HFFc6 (cell line): Measurements from ENCODE around the gene FAM163B. TPM values are rescaled to one million over a fixed set of nuclear protein-coding genes. Genes with fewer than 3 reads are reported as not detected.
"Not testable (repeated sequence)": the region's sequence is repeated elsewhere in the genome, so short reads cannot be mapped to it uniquely, and the experiment has no call there.

Experiments used
- DNase-seq: peaks from one replicate; pipeline ENCODE4 v3.0.0-alpha.2; 2018
- H3K27ac Mint-ChIP-seq: 2 replicates; pipeline ENCODE4 v1.8.0; 2020; ENCODE audit warnings: mild to moderate bottlenecking, mixed read lengths
- H3K27me3 Mint-ChIP-seq: 2 replicates; pipeline ENCODE4 v1.8.0; 2021; ENCODE audit warnings: mild to moderate bottlenecking, moderate library complexity, mixed read lengths; ENCODE audit not compliant: insufficient read depth
- H3K36me3 Mint-ChIP-seq: 2 replicates; pipeline ENCODE4 v1.8.0; 2021; ENCODE audit warnings: low read depth, mixed read lengths
- H3K4me1 Mint-ChIP-seq: 2 replicates; pipeline ENCODE4 v1.8.0; 2020; ENCODE audit warnings: low read depth, mixed read lengths
- H3K4me3 Mint-ChIP-seq: 2 replicates; pipeline ENCODE4 v1.8.0; 2020; ENCODE audit warnings: mild to moderate bottlenecking, moderate library complexity, mixed read lengths
- H3K9me3 Mint-ChIP-seq: 2 replicates; pipeline ENCODE4 v1.8.0; 2020; ENCODE audit warnings: mild to moderate bottlenecking, mixed read lengths
- total RNA-seq, 6 experiments: library from RNA; stranded (reverse); fragmentation: NEBNext Ultra II Directional; extraction: Animal tissue kit (Norgen Biotek cat#: 25700); gene quantifications; 2 replicates in 1 of 6; 3 replicates in 5 of 6; pipeline ENCODE4 v1.2.3, GENCODE V29; 2021
- TF ChIP-seq, protein P1 (sequence below): fragments of 200-600 bp; sonication (generic); IDR thresholded peaks from 2 replicates; pipeline ENCODE4 v1.5.0; 2021; ENCODE audit warnings: antibody characterized with exemption, mild to moderate bottlenecking

Gene FAM163B
- total RNA-seq, 6 experiments from 2014 or later, result not detected

DNA sequence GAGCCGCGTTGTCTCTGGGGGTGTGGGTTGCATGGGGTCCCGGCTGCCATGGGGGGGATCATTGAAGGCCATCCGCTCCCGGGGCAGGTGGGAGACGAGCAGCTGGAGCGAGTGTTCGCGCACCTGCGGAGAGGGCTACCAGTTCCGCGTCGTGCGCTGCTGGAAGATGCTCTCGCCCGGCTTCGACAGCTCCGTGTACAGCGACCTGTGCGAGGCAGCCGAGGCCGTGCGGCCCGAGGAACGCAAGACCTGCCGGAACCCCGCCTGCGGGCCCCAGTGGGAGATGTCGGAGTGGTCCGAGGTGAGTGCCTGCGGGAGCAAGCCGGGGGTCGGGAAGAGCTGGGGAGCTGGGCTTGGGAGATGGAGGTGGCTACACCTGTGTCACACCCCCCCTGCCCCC is 41.0 kb downstream of the FAM163B start:
- Mint-ChIP-seq H3K9me3 (no peaks in the 10 kb centered on the region), H3K27me3 (peaks cover 28% of the 10 kb centered on the region), H3K4me3 (no peak overlapping the region), H3K27ac (no peak overlapping the region), H3K36me3 (no peaks in the 10 kb centered on the region), H3K4me1 (no peaks in the 10 kb centered on the region)
- TF ChIP-seq, protein P1, sequence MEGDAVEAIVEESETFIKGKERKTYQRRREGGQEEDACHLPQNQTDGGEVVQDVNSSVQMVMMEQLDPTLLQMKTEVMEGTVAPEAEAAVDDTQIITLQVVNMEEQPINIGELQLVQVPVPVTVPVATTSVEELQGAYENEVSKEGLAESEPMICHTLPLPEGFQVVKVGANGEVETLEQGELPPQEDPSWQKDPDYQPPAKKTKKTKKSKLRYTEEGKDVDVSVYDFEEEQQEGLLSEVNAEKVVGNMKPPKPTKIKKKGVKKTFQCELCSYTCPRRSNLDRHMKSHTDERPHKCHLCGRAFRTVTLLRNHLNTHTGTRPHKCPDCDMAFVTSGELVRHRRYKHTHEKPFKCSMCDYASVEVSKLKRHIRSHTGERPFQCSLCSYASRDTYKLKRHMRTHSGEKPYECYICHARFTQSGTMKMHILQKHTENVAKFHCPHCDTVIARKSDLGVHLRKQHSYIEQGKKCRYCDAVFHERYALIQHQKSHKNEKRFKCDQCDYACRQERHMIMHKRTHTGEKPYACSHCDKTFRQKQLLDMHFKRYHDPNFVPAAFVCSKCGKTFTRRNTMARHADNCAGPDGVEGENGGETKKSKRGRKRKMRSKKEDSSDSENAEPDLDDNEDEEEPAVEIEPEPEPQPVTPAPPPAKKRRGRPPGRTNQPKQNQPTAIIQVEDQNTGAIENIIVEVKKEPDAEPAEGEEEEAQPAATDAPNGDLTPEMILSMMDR, result no peak
- DNase-seq, result no peak

DNA sequence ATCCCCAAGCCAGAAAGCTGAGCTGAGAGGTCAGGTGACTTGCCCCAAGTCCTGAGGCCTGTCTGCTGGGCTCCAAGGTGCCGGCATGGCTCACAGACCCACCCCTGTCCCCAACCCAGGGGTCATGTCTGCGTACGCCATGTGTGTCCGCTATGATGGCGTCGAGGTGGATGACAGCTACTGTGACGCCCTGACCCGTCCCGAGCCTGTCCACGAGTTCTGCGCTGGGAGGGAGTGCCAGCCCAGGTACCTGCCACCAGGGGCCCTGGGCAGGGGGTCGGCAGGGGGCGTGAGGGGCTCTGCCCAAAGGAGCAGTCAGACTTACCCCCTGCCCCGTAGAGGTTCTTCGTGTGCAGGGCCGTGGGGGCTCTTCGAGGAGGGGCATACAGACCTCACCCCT is 42.4 kb downstream of the FAM163B start:
- Mint-ChIP-seq H3K27me3 (peaks cover 22% of the 10 kb centered on the region), H3K36me3 (no peaks in the 10 kb centered on the region), H3K4me3 (no peak overlapping the region), H3K4me1 (no peaks in the 10 kb centered on the region), H3K9me3 (no peaks in the 10 kb centered on the region), H3K27ac (no peak overlapping the region)
- DNase-seq, result no peak
- TF ChIP-seq, protein P1, result no peak

DNA sequence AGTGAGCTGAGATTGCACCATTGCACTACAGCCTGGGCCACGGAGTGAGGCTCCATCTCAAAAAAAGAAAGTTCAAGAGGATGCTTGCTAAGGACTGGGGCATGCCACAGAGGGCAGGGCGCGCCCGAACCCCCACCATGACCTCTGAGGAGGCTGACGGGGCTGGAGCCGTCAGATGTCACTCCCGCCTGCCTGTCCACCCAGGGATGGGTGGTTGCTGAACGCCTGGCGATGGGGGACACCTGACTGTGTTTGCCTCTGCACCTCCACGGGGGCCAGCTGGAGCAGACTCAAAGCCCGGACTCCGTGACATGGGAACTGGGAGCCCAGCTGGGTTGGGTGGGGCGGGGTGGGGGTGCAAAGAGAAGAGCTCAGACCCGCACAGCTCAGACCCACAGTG is 42.8 kb downstream of the FAM163B start:
- H3K9me3 Mint-ChIP-seq, result no peaks in the 10 kb centered on the region
- H3K27ac Mint-ChIP-seq, result no peak overlapping the region
- H3K4me3 Mint-ChIP-seq, result no peak overlapping the region
- no peak for DNase-seq
- H3K4me1 Mint-ChIP-seq, result no peaks in the 10 kb centered on the region
- no peaks in the 10 kb centered on the region for H3K36me3 Mint-ChIP-seq
- H3K27me3 Mint-ChIP-seq, result peaks cover 26% of the 10 kb centered on the region
- TF ChIP-seq, protein P1, result no peak

DNA sequence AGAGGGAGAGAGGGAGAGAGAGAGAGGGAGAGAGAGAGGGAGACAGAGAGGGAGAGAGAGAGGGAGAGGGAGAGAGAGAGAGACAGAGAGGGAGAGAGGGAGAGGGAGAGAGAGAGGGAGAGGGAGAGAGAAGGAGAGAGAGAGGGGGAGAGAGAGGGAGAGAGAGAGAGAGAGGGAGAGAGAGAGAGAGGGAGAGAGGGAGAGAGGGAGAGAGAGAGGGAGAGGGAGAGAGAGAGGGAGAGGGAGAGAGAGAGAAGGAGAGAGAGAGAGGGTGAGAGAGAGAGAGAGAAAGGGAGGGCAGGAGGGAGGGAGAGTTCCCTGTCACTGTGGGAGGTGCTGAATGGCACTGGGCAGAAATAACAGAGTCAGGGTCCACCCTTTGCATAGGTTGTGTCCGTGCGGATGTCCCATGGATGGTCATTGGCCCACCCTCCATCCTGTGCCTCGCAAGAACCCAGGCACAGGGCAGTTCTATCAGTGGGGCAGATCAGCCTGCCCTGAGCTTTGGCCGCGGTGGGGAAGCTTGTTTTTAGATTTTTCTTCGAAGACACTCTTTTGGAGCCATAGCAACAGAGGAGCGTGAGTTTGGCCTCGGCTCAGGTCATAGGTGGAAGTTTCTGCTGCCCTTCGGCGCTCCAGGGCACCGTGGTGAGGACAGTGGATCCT is 44.6 kb downstream of the FAM163B start:
- Mint-ChIP-seq H3K27me3 (peaks cover 26% of the 10 kb centered on the region), H3K27ac (no peak overlapping the region), H3K4me3 (no peak overlapping the region), H3K36me3 (no peaks in the 10 kb centered on the region), H3K9me3 (no peaks in the 10 kb centered on the region), H3K4me1 (peaks cover 4% of the 10 kb centered on the region; the same call in 1 of the 2 replicates)
- DNase-seq, result no peak
- TF ChIP-seq, protein P1, result no peak

DNA sequence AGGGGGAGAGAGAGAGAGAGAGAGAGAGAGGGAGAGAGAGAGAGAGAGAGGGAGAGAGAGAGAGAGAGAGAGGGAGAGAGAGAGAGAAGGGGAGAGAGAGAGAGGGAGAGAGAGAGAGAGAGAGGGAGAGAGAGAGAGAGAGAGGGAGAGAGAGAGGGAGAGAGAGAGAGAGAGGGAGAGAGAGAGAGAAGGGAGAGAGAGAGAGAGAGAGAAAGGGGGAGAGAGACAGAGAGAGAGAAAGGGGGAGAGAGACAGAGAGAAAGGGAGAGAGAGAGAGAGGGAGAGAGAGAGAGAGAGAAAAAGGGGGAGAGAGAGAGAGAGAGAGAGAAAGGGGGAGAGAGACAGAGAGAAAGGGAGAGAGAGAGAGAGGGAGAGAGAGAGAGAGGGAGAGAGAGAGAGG is 45.4 kb downstream of the FAM163B start:
- not testable (repeated sequence) for H3K9me3 Mint-ChIP-seq, DNase-seq, H3K27ac Mint-ChIP-seq, H3K4me3 Mint-ChIP-seq, H3K36me3 Mint-ChIP-seq
- H3K4me1 Mint-ChIP-seq, result peaks cover 11% of the 10 kb centered on the region
- peaks cover 24% of the 10 kb centered on the region for H3K27me3 Mint-ChIP-seq

DNA sequence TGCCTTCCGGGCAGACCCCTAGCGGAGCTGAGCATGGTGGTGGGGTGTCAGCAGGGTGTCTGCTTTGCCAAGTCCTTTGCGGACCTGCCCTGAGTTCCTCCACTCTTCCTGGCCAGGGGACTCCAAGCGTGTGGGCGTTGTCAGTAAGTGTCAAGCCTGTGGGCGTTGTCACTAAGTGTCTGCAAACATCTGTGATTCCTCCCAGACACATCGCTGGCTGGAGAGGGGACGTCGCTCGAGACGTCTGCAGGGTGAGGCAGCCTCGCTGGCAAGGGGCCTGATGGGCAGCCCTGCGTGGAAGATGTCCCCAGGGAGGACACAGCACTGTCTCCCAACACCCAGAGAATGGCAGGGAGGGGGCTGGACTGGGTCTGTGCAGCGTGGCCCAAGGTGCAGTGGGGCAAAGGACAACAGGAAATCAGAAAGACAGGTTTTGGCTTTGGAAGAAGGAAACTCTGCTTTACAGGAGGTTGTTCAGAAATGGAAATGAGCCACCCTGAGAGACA is 45.8 kb downstream of the FAM163B start:
- H3K4me1 Mint-ChIP-seq, result peaks cover 15% of the 10 kb centered on the region
- H3K27me3 Mint-ChIP-seq, result peaks cover 23% of the 10 kb centered on the region
- no peak for DNase-seq
- H3K9me3 Mint-ChIP-seq, result no peaks in the 10 kb centered on the region
- no peak overlapping the region for H3K27ac Mint-ChIP-seq
- H3K4me3 Mint-ChIP-seq, result no peak overlapping the region
- H3K36me3 Mint-ChIP-seq, result no peaks in the 10 kb centered on the region
- TF ChIP-seq, protein P1, result no peak
